Fibroblast of lung (primary cell): ENCODE measurements around the gene GDPGP1. TPM values are rescaled to one million over a fixed set of nuclear protein-coding genes. Genes with fewer than 3 reads are reported as not detected.

Source experiments
- DNase-seq, 2 donors: peaks; one replicate each; pipeline versions ENCODE4 v3.0.0 to v3.0.0-alpha.2; 2010; ENCODE audit warnings: low read depth in 2 of 2
- H2AFZ ChIP-seq: 2 replicates; pipeline ENCODE4 v1.5.1; 2012; ENCODE audit warnings: low read length, control low read depth, inconsistent platforms
- H3K27ac ChIP-seq: 2 replicates; pipeline ENCODE4 v1.5.1; 2011; ENCODE audit warnings: low read length, control low read depth; ENCODE audit not compliant: insufficient read depth
- H3K27me3 ChIP-seq: 2 replicates; pipeline ENCODE4 v1.5.1; 2011; ENCODE audit warnings: mild to moderate bottlenecking, low read length; ENCODE audit not compliant: control insufficient read depth, insufficient read depth
- H3K36me3 ChIP-seq: 2 replicates; pipeline ENCODE4 v1.5.1; 2011; ENCODE audit warnings: low read length; ENCODE audit not compliant: control insufficient read depth, insufficient read depth
- H3K4me1 ChIP-seq: 2 replicates; pipeline ENCODE4 v1.5.1; 2011; ENCODE audit warnings: low read length; ENCODE audit not compliant: control insufficient read depth, insufficient read depth; ENCODE audit errors: extremely low read depth
- H3K4me2 ChIP-seq: 2 replicates; pipeline ENCODE4 v1.5.1; 2011; ENCODE audit warnings: low read length, control low read depth; ENCODE audit not compliant: insufficient read depth; ENCODE audit errors: extremely low read depth
- H3K4me3 ChIP-seq, 4 experiments: fragments of 200-600 bp in 1 of 4; sonication (generic) in 1 of 4; replicated peaks in 1 of 4; 2 replicates each; pipeline ENCODE4 v1.5.1; 2011 to 2016; ENCODE audit warnings: low read length in 4 of 4, low read depth in 3 of 4, mild to moderate bottlenecking in 3 of 4, control low read depth in 2 of 4, inconsistent platforms in 1 of 4, mixed read lengths in 1 of 4; ENCODE audit not compliant: insufficient read depth in 1 of 4; ENCODE audit errors: control extremely low read depth in 1 of 4
- H3K79me2 ChIP-seq: 2 replicates; pipeline ENCODE4 v1.5.1; 2012; ENCODE audit warnings: mild to moderate bottlenecking, low read length, inconsistent platforms; ENCODE audit not compliant: control insufficient read depth, insufficient read depth
- H3K9ac ChIP-seq: 2 replicates; pipeline ENCODE4 v1.5.1; 2011; ENCODE audit warnings: mild to moderate bottlenecking, low read length, control low read depth; ENCODE audit not compliant: insufficient read depth
- H3K9me3 ChIP-seq: 2 replicates; pipeline ENCODE4 v1.5.1; 2012; ENCODE audit warnings: low read depth, low read length; ENCODE audit not compliant: control insufficient read depth, insufficient read depth
- H4K20me1 ChIP-seq: 2 replicates; pipeline ENCODE4 v1.5.1; 2011; ENCODE audit warnings: low read length; ENCODE audit not compliant: control insufficient read depth, insufficient read depth; ENCODE audit errors: extremely low read depth
- EZH2 ChIP-seq: IDR thresholded peaks from 2 replicates; pipeline ENCODE4 v1.5.1; 2012; ENCODE audit warnings: low read length, control low read depth, mild to moderate bottlenecking; ENCODE audit errors: missing control alignments
- polyA plus RNA-seq, 2 donors: library from polyadenylated mRNA; depleted of rRNA in 1 of 2; stranded (reverse) in 1 of 2; unstranded in 1 of 2; fragments of >200 nt; gene quantifications; 2 replicates each; pipeline ENCODE4 v1.2.1, GENCODE V29; 2011 to 2012; ENCODE audit warnings: missing spikeins in 1 of 2
- total RNA-seq: library from RNA; depleted of rRNA; stranded (reverse); fragments of >200 nt; gene quantifications from 2 replicates; pipeline ENCODE4 v1.2.1, GENCODE V29; 2014
- TF ChIP-seq, protein P1 (sequence below), 2 donors: IDR thresholded peaks in 1 of 2; conservative IDR thresholded peaks in 1 of 2; 1 replicate in 1 of 2; 2 replicates in 1 of 2; pipeline ENCODE4 v1.5.1; 2011 to 2012; ENCODE audit warnings: low read length in 2 of 2, control low read depth in 1 of 2, inconsistent platforms in 1 of 2, low read depth in 1 of 2, mild to moderate bottlenecking in 1 of 2

GDPGP1 gene
- total and polyA plus RNA-seq, 2 donors (not counting 1 experiment from before 2014, with no cell fraction given) = 1.9 to 9.7 TPM

DNA sequence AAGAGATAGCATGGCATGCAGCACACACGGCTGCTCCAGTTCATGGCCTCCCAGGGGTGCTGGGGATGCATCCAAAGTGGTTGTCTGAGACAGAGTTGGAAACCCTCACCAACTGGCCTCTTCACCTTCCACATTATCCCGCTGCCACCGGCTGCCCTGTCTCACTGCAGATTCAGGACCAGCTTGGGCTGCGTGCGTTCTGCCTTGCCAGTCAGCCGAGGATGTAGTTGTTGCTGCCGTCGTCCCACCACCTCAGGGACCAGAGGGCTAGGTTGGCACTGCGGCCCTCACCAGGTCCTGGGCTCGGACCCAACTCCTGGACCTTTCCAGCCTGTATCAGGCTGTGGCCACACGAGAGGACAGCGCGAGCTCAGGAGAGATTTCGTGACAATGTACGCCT, 5.0 kb upstream of the GDPGP1 start:
- H3K79me2 ChIP-seq = peaks cover 9% of the 10 kb centered on the region
- TF ChIP-seq, protein P1, sequence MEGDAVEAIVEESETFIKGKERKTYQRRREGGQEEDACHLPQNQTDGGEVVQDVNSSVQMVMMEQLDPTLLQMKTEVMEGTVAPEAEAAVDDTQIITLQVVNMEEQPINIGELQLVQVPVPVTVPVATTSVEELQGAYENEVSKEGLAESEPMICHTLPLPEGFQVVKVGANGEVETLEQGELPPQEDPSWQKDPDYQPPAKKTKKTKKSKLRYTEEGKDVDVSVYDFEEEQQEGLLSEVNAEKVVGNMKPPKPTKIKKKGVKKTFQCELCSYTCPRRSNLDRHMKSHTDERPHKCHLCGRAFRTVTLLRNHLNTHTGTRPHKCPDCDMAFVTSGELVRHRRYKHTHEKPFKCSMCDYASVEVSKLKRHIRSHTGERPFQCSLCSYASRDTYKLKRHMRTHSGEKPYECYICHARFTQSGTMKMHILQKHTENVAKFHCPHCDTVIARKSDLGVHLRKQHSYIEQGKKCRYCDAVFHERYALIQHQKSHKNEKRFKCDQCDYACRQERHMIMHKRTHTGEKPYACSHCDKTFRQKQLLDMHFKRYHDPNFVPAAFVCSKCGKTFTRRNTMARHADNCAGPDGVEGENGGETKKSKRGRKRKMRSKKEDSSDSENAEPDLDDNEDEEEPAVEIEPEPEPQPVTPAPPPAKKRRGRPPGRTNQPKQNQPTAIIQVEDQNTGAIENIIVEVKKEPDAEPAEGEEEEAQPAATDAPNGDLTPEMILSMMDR (conservative IDR thresholded peaks at IDR 0.05 in 1 of 2, IDR thresholded peaks at IDR 0.05 in 1 of 2; ENCODE audit: low read depth in 1 of 2, low read length in 2 of 2) = no peak
- no peak for TF ChIP-seq EZH2
- peaks cover 17% of the 10 kb centered on the region for H3K36me3 ChIP-seq
- H3K4me2 ChIP-seq = no peak overlapping the region
- H3K4me1 ChIP-seq = peaks cover 4% of the 10 kb centered on the region
- no peak overlapping the region for H3K27ac ChIP-seq
- no peaks in the 10 kb centered on the region for H3K9me3 ChIP-seq
- no peaks in the 10 kb centered on the region for H3K27me3 ChIP-seq
- DNase-seq = no peak
- no peak overlapping the region for H3K9ac ChIP-seq
- no peak overlapping the region for H2AFZ ChIP-seq
- no peak overlapping the region for H3K4me3 ChIP-seq
- H4K20me1 ChIP-seq = no peaks in the 10 kb centered on the region

DNA sequence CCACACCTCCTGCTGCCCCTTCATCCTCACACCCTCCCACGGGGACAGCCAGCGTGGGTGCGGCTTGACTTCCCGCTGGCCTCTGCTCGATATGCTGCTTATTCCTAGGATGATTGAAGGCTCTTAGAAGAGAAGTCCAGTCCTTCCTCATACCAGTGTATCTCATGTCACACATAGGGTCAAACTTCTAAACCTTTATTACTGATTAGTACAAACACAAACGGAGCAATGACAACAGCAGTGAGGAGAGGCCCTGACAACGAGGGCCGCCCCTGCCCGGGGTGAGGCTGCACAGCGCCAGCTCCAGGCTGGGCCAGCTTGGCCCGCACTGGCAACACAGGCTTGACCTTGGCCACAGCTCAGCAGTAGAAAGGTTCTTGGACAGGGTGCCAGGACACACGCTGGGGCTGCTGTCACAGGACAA, 3.9 kb upstream of the GDPGP1 start:
- no peak for TF ChIP-seq EZH2
- TF ChIP-seq, protein P1 (conservative IDR thresholded peaks at IDR 0.05 in 1 of 2, IDR thresholded peaks at IDR 0.05 in 1 of 2; ENCODE audit: low read depth in 1 of 2, low read length in 2 of 2) = no peak
- Histone ChIP-seq H3K9ac (no peak overlapping the region), H3K27ac (no peak overlapping the region), H3K4me2 (no peak overlapping the region), H3K27me3 (no peaks in the 10 kb centered on the region), H2AFZ (no peak overlapping the region), H3K36me3 (peaks cover 17% of the 10 kb centered on the region), H3K4me3 (no peak overlapping the region), H3K9me3 (no peaks in the 10 kb centered on the region), H3K4me1 (peaks cover 4% of the 10 kb centered on the region), H3K79me2 (peaks cover 9% of the 10 kb centered on the region), H4K20me1 (no peaks in the 10 kb centered on the region)
- DNase-seq = no peak

DNA sequence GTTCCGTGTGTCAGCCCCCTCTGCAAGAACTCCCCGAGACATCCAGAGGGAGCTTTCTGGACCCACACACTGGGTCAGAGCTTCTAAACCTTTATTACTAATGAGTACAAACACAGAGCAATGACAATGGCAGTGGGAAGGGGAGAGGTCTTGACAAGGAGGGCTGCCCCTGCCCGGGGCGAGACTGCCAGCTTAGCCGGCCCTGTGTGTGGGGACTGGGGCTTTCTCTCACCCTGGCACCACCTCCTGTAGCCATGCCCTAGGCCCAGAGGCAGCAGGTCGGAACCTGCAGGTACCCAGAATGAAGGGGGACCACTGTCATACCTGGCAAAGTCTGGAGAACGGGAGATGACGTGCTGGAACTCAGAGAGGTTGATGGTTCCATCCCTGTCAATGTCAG, 3.4 kb upstream of the GDPGP1 start:
- no peaks in the 10 kb centered on the region for H3K27me3 ChIP-seq
- H3K27ac ChIP-seq = no peak overlapping the region
- H3K9me3 ChIP-seq = no peaks in the 10 kb centered on the region
- no peak overlapping the region for H2AFZ ChIP-seq
- no peaks in the 10 kb centered on the region for H4K20me1 ChIP-seq
- peaks cover 9% of the 10 kb centered on the region for H3K79me2 ChIP-seq
- no peak overlapping the region for H3K4me2 ChIP-seq
- peaks cover 4% of the 10 kb centered on the region for H3K4me1 ChIP-seq
- no peak for DNase-seq
- no peak overlapping the region for H3K9ac ChIP-seq
- TF ChIP-seq EZH2 = no peak
- TF ChIP-seq, protein P1 (conservative IDR thresholded peaks at IDR 0.05 in 1 of 2, IDR thresholded peaks at IDR 0.05 in 1 of 2; ENCODE audit: low read depth in 1 of 2, low read length in 2 of 2) = no peak
- peaks cover 17% of the 10 kb centered on the region for H3K36me3 ChIP-seq
- no peak overlapping the region for H3K4me3 ChIP-seq
